LoVo (cell line): ENCODE results near the gene CLDN18.

ENCODE experiments used
- DNase-seq: peaks from one replicate; pipeline ENCODE4 v3.0.0-alpha.2; 2016; ENCODE audit warnings: low spot score

The CLDN18 gene

GRCh38 chr3:138063416-138063815 is 53.5 kb downstream of the CLDN18 start:
- no peak for DNase-seq

DNA sequence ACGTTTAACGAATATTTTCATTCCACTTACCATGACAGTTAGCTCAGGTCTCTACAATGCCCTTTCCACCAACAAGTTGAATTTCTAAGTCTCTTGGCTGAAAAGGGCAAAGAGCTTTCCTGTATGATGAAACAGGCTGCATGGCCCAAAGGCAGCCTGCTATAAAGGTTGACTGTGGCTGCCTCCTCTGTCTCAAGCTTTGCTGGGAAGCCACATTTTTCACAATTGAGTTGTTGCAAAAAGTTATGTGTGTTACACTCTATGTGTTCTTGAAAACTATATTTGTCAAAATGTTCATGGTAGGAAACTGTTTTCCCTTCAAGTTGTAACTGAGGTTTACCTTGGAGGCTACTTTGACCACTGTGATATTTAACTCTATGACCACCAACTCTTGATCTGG is 56.0 kb downstream of the CLDN18 start:
- DNase-seq: no peak

- no peak for DNase-seq
Observed at GRCh38 chr3:138066383-138066782, 56.4 kb downstream of the CLDN18 start.

DNA sequence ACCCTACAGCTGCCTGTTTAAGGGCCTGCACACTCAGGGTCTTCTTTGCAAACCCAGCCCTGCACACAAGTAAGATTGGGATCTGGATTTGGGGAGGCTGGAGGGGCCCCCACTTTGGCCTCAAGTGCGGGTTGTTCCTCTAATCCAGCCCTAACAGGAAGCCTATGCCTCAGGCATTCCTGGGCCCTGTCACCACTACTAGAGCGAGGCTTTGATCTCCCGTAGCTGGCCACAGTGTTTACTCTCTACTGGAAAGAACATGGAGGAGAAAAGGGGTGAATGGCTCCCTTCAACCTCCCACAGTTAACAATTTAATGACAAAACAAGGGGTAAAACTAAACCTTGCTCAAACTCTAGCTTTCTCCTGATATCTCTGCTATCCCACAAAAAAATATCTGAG is 57.0 kb downstream of the CLDN18 start:
- no peak for DNase-seq

- DNase-seq: no peak
Observed at GRCh38 chr3:138068046-138068445, 58.1 kb downstream of the CLDN18 start.

DNA sequence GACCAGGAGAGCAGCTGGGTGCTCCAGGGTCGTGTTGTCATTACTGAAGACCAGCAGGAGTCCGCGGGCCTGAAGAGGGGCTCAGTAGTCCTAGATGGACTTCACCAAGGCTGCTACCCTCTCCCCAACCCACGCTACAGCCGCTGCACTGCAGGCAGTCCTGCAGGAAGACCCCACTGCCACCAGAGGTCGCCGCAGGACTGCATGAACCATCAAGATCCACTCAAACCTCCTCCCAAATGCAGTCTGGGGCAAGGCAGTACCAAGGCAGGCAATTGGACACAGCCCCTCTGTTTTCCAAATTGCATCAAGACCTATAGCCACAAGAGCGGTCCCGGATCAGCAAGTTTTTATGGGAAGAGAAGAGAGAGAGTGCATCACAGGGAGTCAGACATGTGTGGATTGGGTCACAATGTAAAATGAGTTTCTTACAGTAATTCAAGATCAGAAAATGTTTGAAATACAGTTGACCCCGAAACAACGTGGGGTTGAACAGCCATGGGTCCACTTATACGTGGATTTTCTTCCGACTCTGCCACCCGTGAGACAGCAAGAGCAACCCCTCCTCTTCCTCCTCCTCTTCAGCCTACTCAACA is 58.7 kb downstream of the CLDN18 start:
- peak; percentile 65 for DNase-seq

DNA sequence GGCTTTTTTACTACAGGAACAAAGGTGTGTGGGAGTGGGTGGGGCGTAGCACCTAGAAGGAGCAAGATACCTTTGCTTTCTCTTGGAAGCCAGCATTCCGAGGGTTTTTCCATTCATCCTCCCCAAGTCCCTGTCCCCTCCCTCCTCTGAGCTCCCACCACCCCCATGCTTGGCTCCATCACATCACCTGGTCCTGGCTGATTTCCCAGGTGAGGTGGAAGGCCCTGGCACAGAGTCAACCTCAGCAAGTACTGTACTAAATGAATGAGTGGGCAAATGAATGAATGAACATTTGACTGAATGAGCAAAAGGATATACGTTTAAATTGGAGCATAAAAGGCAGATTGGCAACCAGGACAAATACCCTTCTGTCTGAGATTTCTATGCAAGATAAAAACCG is 60.0 kb downstream of the CLDN18 start:
- DNase-seq: no peak

GRCh38 chr3:138072796-138073195 is 62.8 kb downstream of the CLDN18 start:
- peak; percentile 32 for DNase-seq

DNA sequence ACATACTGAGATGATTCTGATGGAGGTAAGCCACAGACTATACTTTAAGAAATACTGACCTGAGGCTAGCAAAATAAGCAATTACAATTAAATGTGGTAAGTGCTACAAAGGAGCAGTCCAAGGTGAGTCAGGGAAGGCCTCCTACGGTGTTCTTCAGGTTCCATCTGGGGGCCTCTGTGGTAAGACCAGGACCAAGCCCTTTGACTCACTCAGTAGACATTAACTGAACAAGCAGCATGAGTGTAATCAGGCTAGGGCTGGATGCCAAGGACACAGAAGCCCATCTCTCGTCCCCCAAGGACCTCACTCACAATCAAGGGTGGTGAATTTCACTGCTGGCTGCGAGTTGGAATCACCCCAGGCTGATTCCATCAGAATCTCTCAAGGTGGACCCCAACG is 68.1 kb downstream of the CLDN18 start:
- DNase-seq: no peak

DNA sequence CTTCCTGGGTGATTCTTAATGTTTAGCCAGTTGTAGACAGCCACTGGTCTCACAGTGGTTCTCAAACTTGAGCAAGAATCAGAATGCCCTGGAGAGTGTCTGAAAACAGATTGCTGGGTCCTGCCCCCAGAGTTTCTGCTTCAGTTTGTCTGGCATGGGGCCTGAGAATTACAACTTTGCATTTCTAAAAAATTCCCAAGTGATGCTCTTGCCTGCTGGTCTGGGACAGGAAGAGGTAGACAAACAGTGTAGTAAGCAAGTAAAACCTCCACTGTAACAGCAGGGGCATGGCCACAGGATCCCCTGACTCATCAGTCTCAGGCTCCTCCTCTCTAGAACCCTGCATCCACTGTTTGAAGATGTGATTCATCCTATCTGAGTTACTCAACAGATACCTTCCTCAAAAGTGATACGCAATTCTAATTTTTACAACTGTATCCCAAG is 69.0 kb downstream of the CLDN18 start:
- peak; percentile 14 for DNase-seq

- DNase-seq: no peak
Observed at GRCh38 chr3:138079901-138080300, 69.9 kb downstream of the CLDN18 start.

DNA sequence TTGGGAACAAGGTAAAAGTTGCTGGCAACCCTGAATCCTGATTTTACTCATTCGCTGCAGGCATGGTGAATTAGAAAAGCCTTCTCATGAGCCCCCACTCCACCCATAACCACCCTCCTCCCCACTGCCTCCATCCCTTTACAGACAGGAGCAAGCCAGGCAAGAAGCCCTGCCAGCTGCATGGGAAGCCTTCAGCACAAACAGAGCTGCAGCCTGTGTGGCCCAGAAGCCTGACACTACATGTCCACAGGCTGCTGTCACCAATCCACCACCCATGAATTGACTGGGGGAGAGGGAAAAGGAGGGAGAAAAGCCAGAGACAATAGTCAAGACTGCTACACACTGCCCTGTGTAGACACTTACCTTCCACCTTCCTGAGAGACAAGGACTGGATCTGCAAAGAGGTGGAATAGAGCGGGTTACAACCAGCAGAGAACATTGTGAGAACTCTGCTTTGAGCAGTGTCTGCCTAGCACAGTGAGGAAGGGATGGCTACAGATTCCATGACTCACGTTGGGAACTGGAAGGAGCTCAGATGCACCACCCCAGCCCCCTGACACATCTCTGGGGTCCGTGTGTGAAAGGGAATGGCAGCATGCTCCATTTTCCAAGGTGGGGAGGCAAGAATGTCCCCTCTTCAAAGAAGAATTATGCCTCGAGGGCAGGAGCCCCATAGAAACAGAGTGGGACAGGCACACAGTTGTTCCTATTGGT is 71.6 kb downstream of the CLDN18 start:
- no peak for DNase-seq

GRCh38 chr3:138082085-138082991 is 72.4 kb downstream of the CLDN18 start:
- DNase-seq: peak; percentile 71

DNA sequence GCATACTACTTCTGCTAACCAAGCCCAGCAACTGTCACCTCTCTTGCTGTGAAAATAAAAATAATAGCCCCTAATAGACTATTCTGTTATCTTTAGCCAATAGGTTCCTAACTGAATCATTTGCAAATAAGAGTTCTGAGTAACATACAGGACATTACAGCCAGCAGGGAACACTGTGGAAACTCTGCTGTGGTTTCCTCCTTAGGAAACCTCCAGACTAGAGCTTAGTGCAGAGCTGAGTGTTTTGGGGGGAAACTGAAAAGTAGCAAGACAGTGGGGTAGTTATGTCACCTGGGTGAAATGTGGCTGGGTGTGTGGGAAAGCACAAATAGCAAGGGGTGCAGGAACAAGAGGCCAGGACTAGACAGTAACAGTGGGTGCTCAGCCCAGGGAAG is 73.0 kb downstream of the CLDN18 start:
- DNase-seq: no peak
